HG02571 (cell line): ENCODE results near the gene HARBI1.
"Not testable (repeated sequence)": the region's sequence is repeated elsewhere in the genome, so short reads cannot be mapped to it uniquely, and the experiment has no call there.

ENCODE experiments used
- ATAC-seq: cut with Tn5 transposase; IDR thresholded peaks from one replicate; pipeline ENCODE4 v1.9.1; 2021; ENCODE audit warnings: mild to moderate bottlenecking, moderate library complexity; ENCODE audit not compliant: unreplicated experiment

HARBI1 gene

DNA sequence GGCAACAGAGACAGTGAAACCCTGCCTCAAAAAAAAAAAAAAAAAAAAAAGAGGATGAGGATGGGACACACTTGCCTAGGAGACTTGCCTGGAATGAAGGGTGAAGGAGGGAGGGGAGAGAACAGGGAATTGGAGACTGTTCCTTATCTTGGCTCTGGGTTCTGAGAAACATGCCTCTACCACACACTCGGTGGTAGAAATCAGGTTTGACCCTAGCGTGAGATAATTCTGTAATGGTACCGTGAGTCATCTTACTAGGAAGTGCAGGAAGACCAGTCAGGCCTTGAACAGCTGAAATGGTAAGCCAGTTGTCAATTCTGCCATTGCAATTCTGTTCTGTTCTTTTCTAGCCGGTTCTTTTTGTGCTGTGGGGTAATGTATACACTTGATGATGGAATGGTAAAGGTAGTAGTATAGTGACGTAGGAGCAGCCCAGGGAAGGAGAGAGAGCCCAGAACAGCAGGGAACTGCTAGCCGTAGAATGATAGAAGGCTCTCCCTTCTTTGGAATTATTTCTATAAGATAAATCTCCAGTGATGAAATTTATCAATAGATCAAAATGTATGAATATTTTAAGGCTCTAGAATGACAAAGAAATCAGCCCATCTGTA, 19.3 kb downstream of the HARBI1 start:
- ATAC-seq: no peak

GRCh38 chr11:46597155-46597554, 19.9 kb downstream of the HARBI1 start:
- ATAC-seq: no peak

DNA sequence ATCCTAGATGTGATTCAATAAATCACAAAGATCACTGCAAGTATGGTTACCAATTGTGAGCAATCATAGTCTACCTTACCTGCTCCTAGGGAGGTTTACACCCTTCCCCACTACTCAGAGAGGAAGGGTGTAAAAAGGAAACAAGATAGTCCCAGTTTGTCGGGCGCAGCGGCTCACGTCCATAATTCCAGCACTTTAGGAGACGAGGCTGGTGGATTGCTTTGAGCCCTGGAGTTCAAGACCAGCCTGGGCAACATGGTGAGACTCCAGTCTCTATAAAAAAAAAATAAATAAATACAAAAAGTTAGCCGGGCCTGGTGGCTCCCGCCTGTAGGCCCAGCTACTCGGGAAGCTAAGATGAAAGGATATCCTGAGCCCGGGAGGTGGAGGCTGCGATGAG, 22.2 kb downstream of the HARBI1 start:
- ATAC-seq: no peak

DNA sequence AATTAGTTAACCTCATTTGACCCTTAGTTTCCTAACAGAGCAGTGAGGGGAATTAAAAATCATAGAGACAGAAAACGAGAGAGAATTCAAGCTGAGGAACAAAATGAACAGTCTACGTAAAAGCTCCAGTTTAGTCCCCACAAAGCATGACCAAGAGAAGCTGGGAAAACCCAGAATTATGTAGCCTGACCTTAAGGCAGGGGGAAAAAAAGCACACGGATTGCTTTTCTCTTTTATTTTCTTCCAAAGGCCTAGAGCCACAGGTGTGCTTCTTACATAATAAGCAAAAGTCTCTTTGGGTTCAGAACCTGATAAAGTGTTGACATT, 22.7 kb downstream of the HARBI1 start:
- no peak for ATAC-seq

GRCh38 chr11:46593550-46594373, 23.3 kb downstream of the HARBI1 start, which contains the start of gene AMBRA1:
Gene AMBRA1 (minus strand): TSS chr11:46594023. CDS start chr11:46548380, 45,643 bp downstream.
- ATAC-seq: peak; percentile 79

DNA sequence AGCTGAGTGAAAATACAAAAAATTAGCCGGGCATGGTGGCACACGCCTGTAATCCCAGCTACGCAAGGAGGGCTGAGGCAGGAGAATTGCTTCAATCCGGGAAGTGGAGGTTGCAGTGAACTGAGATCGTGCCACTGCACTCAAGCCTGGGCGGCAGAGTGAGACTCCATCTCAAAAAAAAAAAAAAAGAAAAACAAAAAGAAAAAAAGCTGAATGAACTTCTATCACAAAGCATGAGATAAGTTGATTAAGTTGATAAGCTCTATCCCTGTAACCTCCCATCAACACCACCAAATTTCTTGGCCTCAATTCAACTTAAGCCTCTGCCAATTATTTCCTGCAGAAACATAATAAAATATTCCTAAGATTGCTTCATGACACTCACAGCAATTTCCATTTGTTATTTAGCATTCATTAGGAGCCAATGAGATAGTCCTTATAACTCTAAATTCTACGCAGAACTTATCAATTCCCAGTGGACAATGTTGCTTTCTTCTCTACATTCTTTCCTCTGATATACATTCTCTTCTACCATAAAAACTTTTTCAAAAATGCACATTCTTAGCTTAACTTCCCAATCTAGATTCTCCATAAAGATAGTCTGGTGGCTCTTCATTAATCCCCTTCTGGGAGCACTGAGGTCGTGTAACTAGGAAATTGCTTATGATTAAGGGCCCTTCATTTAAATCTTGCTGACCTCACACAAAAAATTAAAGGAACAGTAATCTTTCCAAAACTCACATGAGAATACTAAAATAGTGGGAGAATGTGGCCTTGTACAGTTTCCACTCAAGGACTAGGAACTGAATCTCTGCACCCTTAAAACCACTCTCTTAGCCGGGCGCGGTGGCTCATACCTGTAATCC, 26.1 kb downstream of the HARBI1 start:
- no peak for ATAC-seq

DNA sequence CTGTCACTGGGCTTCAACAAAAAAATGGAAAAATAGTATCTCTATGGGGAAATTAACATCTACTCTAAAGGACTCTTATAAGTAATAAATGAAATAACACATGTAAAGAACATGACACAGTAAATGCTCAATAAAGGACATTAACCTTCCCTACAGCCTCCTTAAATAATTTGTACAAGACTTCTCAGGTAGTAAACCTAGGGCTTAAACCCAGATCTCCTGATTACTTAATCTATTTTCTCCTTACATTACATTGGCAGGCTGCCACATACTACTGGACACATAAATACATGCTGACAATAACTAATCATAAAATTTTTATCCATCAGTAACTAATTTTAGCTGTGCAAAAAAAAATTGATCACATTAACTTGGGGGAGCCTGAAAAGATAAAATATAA, 28.1 kb downstream of the HARBI1 start:
- ATAC-seq: no peak

DNA sequence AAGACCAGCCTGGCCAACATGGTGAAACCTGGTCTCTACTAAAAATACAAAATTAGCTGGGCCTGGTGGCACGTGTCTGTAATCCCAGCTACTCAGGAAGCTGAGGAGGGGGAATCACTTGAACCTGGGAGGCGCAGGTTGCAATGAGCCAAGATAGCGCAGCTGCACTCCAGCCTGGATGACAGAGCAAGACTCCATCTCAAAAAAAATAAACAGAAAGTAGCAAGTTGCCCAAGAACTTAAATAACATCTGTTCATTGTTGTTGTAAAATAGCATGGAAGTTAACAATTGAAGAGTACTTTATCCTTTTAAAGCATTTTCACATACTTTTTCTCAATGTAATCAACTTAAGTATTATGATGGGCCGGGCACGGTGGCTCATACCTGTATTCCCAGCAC, 28.9 kb downstream of the HARBI1 start:
- no peak for ATAC-seq

DNA sequence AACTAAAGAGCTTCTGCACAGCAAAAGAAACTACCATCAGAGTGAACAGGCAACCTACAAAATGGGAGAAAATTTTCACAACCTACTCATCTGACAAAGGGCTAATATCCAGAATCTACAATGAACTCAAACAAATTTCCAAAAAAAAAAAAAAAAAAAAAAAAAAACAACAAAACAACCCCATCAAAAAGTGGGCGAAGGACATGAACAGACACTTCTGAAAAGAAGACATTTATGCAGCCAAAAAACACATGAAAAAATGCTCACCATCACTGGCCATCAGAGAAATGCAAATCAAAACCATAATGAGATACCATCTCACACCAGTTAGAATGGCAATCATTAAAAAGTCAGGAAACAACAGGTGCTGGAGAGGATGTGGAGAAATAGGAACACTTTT, 33.5 kb downstream of the HARBI1 start:
- ATAC-seq: not testable (repeated sequence)

GRCh38 chr11:46582588-46582987, 34.4 kb downstream of the HARBI1 start:
- no peak for ATAC-seq

DNA sequence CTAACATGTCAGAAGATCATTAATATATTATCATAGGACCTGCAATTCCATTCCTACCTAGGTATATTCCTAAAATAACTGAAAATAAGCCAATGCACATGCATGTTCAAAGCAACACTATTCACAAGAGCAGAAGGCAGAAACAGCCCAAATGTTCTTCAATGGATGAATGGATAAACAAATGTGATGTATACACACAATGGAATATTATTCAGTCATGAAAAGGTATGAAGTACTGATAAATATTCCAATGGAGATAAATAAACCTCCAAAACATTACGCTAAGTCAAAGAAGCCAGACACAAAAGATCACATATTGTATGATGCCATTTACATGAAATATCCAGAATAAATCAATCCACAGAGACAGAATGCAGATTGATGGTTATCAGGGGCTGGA, 40.0 kb downstream of the HARBI1 start:
- no peak for ATAC-seq

DNA sequence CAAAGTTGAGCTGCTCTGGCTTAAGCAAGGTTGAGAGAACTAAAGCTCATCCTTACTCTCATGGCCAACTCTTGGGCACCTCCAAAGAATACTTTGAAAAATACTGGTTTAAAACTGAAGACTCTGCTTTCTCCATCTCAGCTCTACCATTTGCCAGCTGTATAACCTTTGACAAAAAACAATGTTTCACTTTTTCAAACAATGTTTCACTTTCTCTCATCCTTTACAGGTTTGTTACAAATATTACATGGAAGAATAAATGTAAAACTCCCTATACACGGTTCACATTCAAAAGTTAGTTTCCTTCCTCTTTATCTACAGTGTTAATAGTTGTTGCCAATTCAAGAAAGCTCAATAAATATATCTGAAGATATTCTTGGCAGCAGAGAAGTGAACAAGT, 42.4 kb downstream of the HARBI1 start:
- no peak for ATAC-seq

- no peak for ATAC-seq
These were observed 46.1 kb downstream of the HARBI1 start for GRCh38 chr11:46570790-46571398.

DNA sequence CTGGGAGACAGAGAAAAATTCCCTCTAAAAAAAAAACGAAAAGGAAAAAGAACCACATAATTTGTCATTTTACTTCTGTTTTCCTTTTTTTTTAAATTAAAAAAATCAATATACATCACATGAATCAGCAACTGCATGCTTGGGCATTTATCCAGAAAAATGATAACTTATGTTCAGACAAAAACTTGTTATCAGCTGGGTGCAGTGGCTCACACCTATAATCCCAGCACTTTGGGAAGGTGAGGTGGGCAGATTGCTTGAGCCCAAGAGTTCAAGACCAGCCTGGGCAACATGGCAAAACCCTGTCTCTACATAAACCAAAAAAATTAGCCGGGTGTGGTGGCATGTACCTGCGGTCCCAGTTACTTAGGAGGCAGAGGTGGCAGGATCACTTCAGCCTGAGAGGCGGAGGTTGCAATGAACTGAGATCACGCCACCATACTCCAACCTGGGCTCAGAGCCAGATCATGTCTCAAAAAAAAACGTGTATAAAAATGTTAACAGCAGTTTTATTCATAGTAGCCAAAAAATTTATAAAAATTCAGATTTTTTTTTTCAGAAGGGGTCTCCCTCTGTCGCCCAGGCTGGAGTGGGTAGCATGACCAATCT, 51.7 kb downstream of the HARBI1 start:
- ATAC-seq: no peak

GRCh38 chr11:46564459-46564858, 52.6 kb downstream of the HARBI1 start:
- ATAC-seq: no peak

DNA sequence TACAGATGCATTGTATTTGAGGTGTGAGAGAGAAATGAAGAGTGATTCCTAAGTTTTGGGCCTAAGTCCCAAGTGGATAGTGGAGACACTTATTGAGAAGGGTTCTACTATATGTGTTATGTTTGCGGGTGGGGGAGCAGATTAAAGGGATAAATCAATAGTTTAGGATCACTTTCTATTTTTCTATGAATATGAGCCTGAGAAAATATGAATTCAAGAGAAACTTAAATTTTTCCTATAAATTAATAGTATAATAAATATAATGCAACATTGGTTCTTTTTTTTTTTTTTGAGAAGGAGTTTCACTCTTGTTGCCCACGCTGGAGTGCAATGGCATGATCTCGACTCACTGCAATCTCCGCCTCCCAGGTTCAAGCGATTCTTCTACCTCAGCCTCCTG, 54.5 kb downstream of the HARBI1 start:
- ATAC-seq: no peak

DNA sequence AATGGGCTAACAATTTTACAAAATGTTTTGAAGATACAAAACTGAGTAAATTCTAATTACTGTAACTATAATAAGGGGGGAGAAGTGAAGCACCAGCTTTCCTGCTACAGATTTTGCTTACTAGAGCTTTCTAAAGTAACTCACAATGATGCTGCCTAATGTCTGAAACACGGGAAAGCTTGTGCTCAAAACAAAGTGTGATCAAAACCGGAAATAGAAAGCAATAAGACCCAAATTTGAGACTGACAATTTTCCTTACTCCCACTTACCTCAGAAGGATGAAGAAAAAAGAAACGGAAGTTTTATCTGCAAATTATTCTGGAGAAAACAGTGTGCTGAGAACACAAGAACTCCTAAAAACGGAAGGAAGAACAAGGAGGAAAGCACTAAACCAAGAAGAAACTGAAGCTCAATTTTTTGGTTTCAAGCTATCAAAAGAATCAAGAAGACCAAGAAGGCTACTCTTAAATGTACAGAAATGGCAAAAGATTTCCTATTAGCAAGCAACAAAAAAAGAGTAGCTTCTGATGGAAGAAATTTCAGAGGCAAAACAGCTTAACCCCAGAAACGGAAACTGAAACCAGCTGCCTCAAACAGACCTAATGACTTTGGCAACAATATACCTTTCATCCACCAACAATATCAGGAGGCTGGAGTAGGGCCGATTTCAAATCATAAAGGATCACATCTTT, 56.6 kb downstream of the HARBI1 start:
- ATAC-seq: no peak

DNA sequence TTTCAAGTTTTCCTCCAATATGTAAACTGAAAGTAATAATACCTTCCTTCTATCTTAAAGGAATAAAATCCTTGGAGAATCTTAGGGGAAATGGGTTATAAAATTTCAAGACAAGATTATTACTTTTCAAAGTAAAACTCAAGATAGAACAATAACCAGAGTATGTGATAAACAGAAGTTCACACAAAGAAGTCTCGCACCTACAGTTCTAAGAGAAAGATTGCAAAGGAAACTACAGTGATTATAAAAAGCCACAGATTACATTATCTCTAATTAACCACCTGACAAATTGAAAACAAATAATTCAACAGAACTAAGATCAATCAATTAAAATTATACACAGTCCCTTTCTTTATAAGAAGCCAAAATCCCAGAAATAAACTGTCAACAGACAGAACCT, 57.2 kb downstream of the HARBI1 start:
- no peak for ATAC-seq

DNA sequence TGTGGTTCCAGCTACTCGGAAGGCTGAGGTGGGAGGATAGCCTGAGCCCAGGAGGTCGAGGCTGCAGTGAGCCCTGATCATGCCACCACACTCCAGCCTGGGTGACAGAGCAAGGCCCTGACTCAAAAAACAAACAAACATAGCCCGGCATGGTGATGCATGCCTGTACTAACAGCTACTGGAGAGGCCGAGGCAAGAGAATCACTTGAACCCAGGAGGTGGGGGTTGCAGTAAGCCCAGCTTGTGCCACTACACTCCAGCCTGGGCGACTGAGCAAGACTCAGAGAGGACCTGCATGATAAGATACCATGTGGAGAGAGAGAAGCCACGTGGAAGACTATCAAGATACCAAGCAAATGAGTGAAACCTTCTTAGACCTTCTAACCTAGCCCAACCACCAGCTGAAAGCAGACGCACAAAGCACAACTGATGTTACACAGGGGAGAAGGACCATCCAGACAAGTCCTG, 59.3 kb downstream of the HARBI1 start:
- ATAC-seq: no peak
